Erythroblast (primary cell): ENCODE data around the gene CAPN8.

Experiments
- DNase-seq, 2 experiments: peaks; one replicate each; lab custom pipeline; 2025; lab: John Stamatoyannopoulos, UW
- GATA1 ChIP-seq: IDR thresholded peaks from 2 replicates; pipeline ENCODE4 v1.6.1; 2011; ENCODE audit warnings: low read depth, mild to moderate bottlenecking, control low read depth, low read length, moderate library complexity
- POLR2A ChIP-seq: IDR thresholded peaks from 2 replicates; pipeline ENCODE4 v1.6.1; 2011; ENCODE audit warnings: mild to moderate bottlenecking, low read length

Gene CAPN8

GRCh38 chr1:223665592-223666312, at the start of gene CAPN8:
Gene CAPN8 (minus strand): TSS chr1:223665701. CDS start chr1:223665646, 55 bp downstream.
- TF ChIP-seq GATA1 (no peak), POLR2A (no peak)
- no peak for DNase-seq

- no peak for DNase-seq
- no peak for TF ChIP-seq GATA1
- TF ChIP-seq POLR2A: no peak
Measured at GRCh38 chr1:223714849-223715603, 49.5 kb upstream of the CAPN8 start.

GRCh38 chr1:223714421-223714724, 48.9 kb upstream of the CAPN8 start:
- TF ChIP-seq POLR2A (no peak), GATA1 (no peak)
- no peak for DNase-seq

- no peak for DNase-seq
- TF ChIP-seq GATA1 (no peak), POLR2A (no peak)
Measured at GRCh38 chr1:223713546-223714420, 48.3 kb upstream of the CAPN8 start.

- no peak for TF ChIP-seq POLR2A
- no peak for TF ChIP-seq GATA1
- DNase-seq: peak in 1 of 2 experiments; percentile 62
Measured at GRCh38 chr1:223712850-223713474, 47.5 kb upstream of the CAPN8 start.

GRCh38 chr1:223712194-223712849, 46.8 kb upstream of the CAPN8 start, which contains the start of gene CAPN2:
Gene CAPN2 (plus strand): TSS chr1:223712539. CDS start chr1:223712641, 102 bp downstream.
- TF ChIP-seq POLR2A (peak; percentile 54), GATA1 (no peak)
- DNase-seq: peak; percentile 82 to 91

- TF ChIP-seq POLR2A (no peak), GATA1 (no peak)
- DNase-seq: no peak
Measured at GRCh38 chr1:223711747-223712193, 46.3 kb upstream of the CAPN8 start.

- DNase-seq: peak; percentile 41 to 46
- TF ChIP-seq GATA1 (no peak), POLR2A (no peak)
Measured at GRCh38 chr1:223711173-223711572, 45.7 kb upstream of the CAPN8 start.

GRCh38 chr1:223710179-223711133, 45.0 kb upstream of the CAPN8 start:
- peak in 1 of 2 experiments; percentile 22 for DNase-seq

GRCh38 chr1:223709598-223709997, 44.1 kb upstream of the CAPN8 start:
- DNase-seq: no peak
- TF ChIP-seq POLR2A: no peak
- no peak for TF ChIP-seq GATA1

More at GRCh38 chr1:223710179-223711133, 45.0 kb upstream of the CAPN8 start:
- TF ChIP-seq POLR2A: no peak
- TF ChIP-seq GATA1: no peak

- TF ChIP-seq GATA1: no peak
- TF ChIP-seq POLR2A: no peak
- DNase-seq: no peak
Measured at GRCh38 chr1:223708651-223709268, 43.3 kb upstream of the CAPN8 start.
